Heart right ventricle (tissue), 16 donors: ENCODE results near the gene PPP1R14C. TPM values are rescaled to one million over a fixed set of nuclear protein-coding genes. Genes with fewer than 3 reads are reported as not detected.

Source experiments
- ATAC-seq, 8 donors: fragments of 200-7000 bp; cut with Tn5 transposase; one replicate each; pipeline ENCODE4 v1.9.1; 2020; ENCODE audit warnings: mild to moderate bottlenecking in 8 of 8, moderate library complexity in 8 of 8, moderate number of reproducible peaks in 1 of 8
- DNase-seq, 2 donors: peaks; one replicate each; pipeline ENCODE4 v3.0.0-alpha.2; 2020
- H3K27ac ChIP-seq, 10 donors: fragments of 200-600 bp; sonication (generic) in 2 of 10; one replicate each; pipeline versions ENCODE4 v1.5.0 to v1.8.0; 2020 to 2022; ENCODE audit warnings: mild to moderate bottlenecking in 3 of 10
- H3K27me3 ChIP-seq, 7 donors: fragments of 200-600 bp; one replicate each; pipeline ENCODE4 v1.8.0; 2021 to 2022; ENCODE audit warnings: mild to moderate bottlenecking in 2 of 7
- H3K36me3 ChIP-seq, 9 donors: fragments of 200-600 bp; sonication (generic) in 1 of 9; one replicate each; pipeline versions ENCODE4 v1.5.0 to v1.8.0; 2020 to 2022; ENCODE audit warnings: mild to moderate bottlenecking in 2 of 9
- H3K4me1 ChIP-seq, 9 donors: fragments of 200-600 bp; sonication (generic) in 1 of 9; one replicate each; pipeline versions ENCODE4 v1.5.0 to v1.8.0; 2020 to 2022; ENCODE audit warnings: mild to moderate bottlenecking in 4 of 9
- H3K4me3 ChIP-seq, 10 donors: fragments of 200-600 bp; sonication (generic) in 2 of 10; one replicate each; pipeline versions ENCODE4 v1.5.0 to v1.8.0; 2020 to 2022; ENCODE audit warnings: mild to moderate bottlenecking in 7 of 10, moderate library complexity in 2 of 10
- H3K9me3 ChIP-seq, 11 donors: fragments of 200-600 bp in 10 of 11; sonication (generic) in 2 of 11; one replicate each; pipeline versions ENCODE4 v1.5.0 to v1.8.0; 2013 to 2022; ENCODE audit warnings: mild to moderate bottlenecking in 2 of 11, control low read depth in 1 of 11, moderate library complexity in 1 of 11
- WGBS, 2 donors: extraction: QIAGEN DNeasy Blood & Tissue Kit; methylation state at CpG; one replicate each; pipeline ENCODE4 v1.1.7; 2013; ENCODE audit warnings: inconsistent platforms in 1 of 2; 5-methylcytosine and 5-hydroxymethylcytosine counted together
- intact Hi-C, 10 donors: fragments of 100-400 bp; cut with DNase I; formaldehyde crosslinking; loops; one replicate each; pipeline versions ENCODE4 v1.11.1 to v1.14.2; 2022
- polyA plus RNA-seq, 2 donors: library from polyadenylated mRNA; stranded (reverse); fragments of 200-250 nt; gene quantifications; one replicate each; pipeline ENCODE4 v1.2.3, GENCODE V29; 2013
- total RNA-seq, 10 donors: library from RNA; stranded (reverse); fragmentation: NEBNext Ultra II Directional in 3 of 10; extraction: Animal tissue kit (Norgen Biotek cat#: 25700) in 3 of 10; gene quantifications; one replicate each; pipeline versions ENCODE4 v1.2.1 to v1.2.4, GENCODE V29; 2021 to 2023
- TF ChIP-seq, protein P1 (sequence below), 9 donors: fragments of 200-600 bp; sonication (generic) in 2 of 9; IDR thresholded peaks; one replicate each; pipeline versions ENCODE4 v1.5.0 to v1.8.0; 2021 to 2022; ENCODE audit warnings: antibody characterized with exemption in 9 of 9, mild to moderate bottlenecking in 5 of 9, moderate library complexity in 1 of 9
- donor health status: Arrhythmogenic right ventricular cardiomyopathy.
- donor health status: ischemic (EF 13 %, LVEDD 7.1; RV severe dilation, severe dysfunction).
- donor health status: healthy with polysubstance abuse.
- donor health status: DM: no; HTN: yes; CAD: no.
- donor health status: DM: no; HTN: no; CAD: no.
- donor health status: ischemic (EF 25% LVEDD 6.9; RV normal size, moderate dysfunction).
- donor health status: ischemic (EF 25% LVEDD 5.7; RV mildly dilated, moderate dysfunction).
- donor health status: healthy.
- donor health status: DM: yes; HTN: yes; CAD: no.
- donor health status: Ischemic cardiomyopathy.
- donor health status: ischemic (EF 35%, LVEDD 5.7; RV mildly dilated, moderate dysfunction).
- donor health status: nonischemic (EF 11% LVEDD 7.7; RV severe dilation, severe dysfunction).
- donor health status: DM: yes; HTN: yes; CAD: no.
- donor health status: PGD.
- donor health status: ischemic (EF 29% LVEDD 5.4; RV normal size, mild dysfunction).
- donor health status: nonischemic (EF 23%, LVEDD 6.1; RV moderate dilation, normal function).

PPP1R14C gene
- total and polyA plus RNA-seq, 12 donors = 22.6 to 145 (median 92.1) TPM

DNA sequence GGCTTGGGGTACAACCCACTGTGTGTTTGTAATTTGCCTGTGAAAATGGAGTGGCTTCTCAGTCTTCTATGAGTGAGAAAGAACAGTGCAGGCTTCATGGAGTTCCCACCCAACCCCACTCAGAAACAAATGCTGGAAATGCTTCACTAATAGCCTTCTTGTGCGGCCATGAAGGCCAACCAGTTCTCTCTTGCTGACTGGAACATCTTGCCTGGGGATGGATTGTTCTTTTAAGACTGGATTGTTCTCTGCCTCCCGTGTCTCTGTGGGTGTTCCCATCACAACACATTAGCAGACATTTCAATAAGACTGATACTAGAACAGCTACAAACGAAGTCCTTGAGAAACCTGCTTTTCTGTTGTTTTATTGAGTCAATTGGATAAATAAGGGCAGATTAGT lies 110.6 kb downstream of the PPP1R14C start:
- Histone ChIP-seq H3K36me3 (no peaks in the 10 kb centered on the region), H3K4me1 (peaks cover 0 to 45% (median 12%) of the 10 kb centered on the region in 9 donors), H3K4me3 (no peak overlapping the region), H3K27me3 (peaks cover 0 to 5% (median 0%) of the 10 kb centered on the region in 7 donors), H3K9me3 (peaks cover 0 to 3% (median 0%) of the 10 kb centered on the region in 11 donors), H3K27ac (peak overlapping the region in 2 of 10 donors; percentile 19 to 25)
- intact Hi-C loops = no loop called here
- DNase-seq (no peak), ATAC-seq (no peak)
- WGBS, 2 donors = 71 to 78% methylated on average over 3 of the region's 3 CpGs
- TF ChIP-seq, protein P1, sequence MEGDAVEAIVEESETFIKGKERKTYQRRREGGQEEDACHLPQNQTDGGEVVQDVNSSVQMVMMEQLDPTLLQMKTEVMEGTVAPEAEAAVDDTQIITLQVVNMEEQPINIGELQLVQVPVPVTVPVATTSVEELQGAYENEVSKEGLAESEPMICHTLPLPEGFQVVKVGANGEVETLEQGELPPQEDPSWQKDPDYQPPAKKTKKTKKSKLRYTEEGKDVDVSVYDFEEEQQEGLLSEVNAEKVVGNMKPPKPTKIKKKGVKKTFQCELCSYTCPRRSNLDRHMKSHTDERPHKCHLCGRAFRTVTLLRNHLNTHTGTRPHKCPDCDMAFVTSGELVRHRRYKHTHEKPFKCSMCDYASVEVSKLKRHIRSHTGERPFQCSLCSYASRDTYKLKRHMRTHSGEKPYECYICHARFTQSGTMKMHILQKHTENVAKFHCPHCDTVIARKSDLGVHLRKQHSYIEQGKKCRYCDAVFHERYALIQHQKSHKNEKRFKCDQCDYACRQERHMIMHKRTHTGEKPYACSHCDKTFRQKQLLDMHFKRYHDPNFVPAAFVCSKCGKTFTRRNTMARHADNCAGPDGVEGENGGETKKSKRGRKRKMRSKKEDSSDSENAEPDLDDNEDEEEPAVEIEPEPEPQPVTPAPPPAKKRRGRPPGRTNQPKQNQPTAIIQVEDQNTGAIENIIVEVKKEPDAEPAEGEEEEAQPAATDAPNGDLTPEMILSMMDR (IDR thresholded peaks at IDR 0.05) = no peak

DNA sequence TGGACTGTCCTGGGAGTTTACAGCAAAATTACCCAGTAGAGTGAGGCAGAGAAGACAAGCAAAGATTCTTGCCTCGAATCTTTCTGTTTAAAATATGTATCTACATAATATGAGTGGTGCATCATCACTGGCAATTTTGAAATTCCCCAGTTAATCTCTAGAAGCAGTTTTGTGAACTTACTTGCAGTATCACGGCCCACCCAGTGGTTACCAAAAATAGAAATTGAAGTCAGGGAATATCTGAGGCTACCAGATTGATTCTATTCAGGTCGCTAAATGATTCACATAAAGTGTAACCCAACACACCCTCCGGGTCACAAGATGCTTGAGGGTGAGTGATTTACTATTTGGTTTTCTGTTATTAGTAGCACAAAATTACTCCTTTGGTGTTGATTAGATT lies 111.9 kb downstream of the PPP1R14C start:
- intact Hi-C loops = no loop called here
- WGBS, 2 donors = 32 to 57% methylated on average over 4 of the region's 4 CpGs
- ATAC-seq (peak in 6 of 8 donors; percentile 41 to 62 (median 52)), DNase-seq (no peak)
- H3K36me3 ChIP-seq = no peaks in the 10 kb centered on the region
- peaks cover 0 to 5% (median 0%) of the 10 kb centered on the region in 7 donors for H3K27me3 ChIP-seq
- TF ChIP-seq, protein P1 (IDR thresholded peaks at IDR 0.05) = no peak
- H3K9me3 ChIP-seq = no peaks in the 10 kb centered on the region
- peak overlapping the region in 3 of 10 donors; percentile 3 to 24 (median 9) for H3K27ac ChIP-seq
- H3K4me1 ChIP-seq = peaks cover 0 to 45% (median 12%) of the 10 kb centered on the region in 9 donors
- no peak overlapping the region for H3K4me3 ChIP-seq

DNA sequence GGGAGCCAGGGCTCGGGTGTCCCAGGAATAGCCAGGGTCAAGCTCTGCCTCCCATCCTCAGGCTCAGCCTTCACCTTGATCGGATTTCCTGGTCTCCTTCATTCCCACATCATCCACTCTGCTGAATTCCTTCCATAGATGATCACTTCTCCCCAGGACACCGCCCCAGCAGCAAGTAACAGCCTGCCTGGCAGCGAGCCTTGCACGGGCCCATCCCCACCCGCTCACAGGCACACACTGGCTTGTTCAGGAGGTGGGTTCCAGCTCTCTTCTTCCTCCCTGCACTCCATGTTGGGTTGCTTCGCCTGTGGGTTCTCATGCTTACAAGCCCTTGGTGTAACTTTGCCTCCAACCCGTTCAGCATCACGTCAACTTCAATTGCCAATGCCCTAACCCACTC lies 113.0 kb downstream of the PPP1R14C start:
- intact Hi-C loops = no loop called here
- Histone ChIP-seq H3K36me3 (no peaks in the 10 kb centered on the region), H3K4me3 (no peak overlapping the region), H3K27ac (peak overlapping the region in 1 of 10 donors; percentile 9), H3K9me3 (no peaks in the 10 kb centered on the region), H3K27me3 (peaks cover 0 to 5% (median 0%) of the 10 kb centered on the region in 7 donors), H3K4me1 (peaks cover 0 to 42% (median 12%) of the 10 kb centered on the region in 9 donors)
- TF ChIP-seq, protein P1 (IDR thresholded peaks at IDR 0.05) = no peak
- ATAC-seq (no peak), DNase-seq (no peak)
- 86 to 88% methylated on average over 9 of the region's 9 CpGs for WGBS, 2 donors

DNA sequence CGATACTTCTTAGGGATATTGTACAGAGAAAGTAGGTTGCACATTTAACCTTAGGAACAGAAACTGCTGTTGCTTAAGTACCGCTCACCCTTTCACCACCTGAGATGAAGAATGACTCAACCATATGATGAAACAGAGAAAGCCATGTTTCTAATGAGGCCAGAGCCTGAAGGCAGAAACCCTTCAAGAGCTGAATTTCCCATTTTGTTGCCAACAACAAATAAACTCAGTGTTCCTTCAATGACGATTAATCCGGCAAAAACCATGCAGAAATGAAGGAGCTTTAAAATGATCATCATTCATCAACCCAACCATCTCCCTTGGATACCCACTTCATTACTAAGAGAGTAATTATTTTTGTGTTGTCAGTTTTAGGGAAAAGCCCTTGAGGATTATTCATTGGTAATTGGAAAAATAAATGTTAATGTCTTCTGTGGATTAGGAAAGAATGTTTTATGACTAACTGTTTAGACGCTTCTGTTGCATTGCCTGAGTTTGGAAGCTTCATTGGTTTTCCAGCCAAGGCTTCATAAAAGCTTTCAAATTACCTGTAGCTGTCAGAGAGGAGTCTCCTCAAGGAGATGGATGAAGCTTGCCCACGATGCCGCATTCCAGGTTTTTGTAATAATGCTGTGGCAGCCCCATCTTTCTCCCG lies 113.9 kb downstream of the PPP1R14C start:
- H3K4me3 ChIP-seq = no peak overlapping the region
- TF ChIP-seq, protein P1 (IDR thresholded peaks at IDR 0.05) = no peak
- no peak overlapping the region for H3K27ac ChIP-seq
- intact Hi-C loops = no loop called here
- DNase-seq (no peak), ATAC-seq (no peak)
- peaks cover 0 to 5% (median 0%) of the 10 kb centered on the region in 7 donors for H3K27me3 ChIP-seq
- H3K36me3 ChIP-seq = no peaks in the 10 kb centered on the region
- WGBS, 2 donors = 88 to 92% methylated on average over 8 of the region's 8 CpGs
- no peaks in the 10 kb centered on the region for H3K9me3 ChIP-seq
- H3K4me1 ChIP-seq = peaks cover 0 to 34% (median 6%) of the 10 kb centered on the region in 9 donors
